Stimulated activated CD4-positive, alpha-beta T cell treated with anti-CD3 and anti-CD28 coated beads, Interleukin-2, amount 100 ng/mL, for 24 hours (primary cell): ENCODE measurements around the gene C2orf68.
"Not testable (repeated sequence)": the region's sequence is repeated elsewhere in the genome, so short reads cannot be mapped to it uniquely, and the experiment has no call there.

Experiments used
- DNase-seq, 2 donors: peaks; one replicate each; pipeline ENCODE4 v3.0.0-alpha.2; 2020

C2orf68 gene

GRCh38 chr2:85597241-85597640 lies 14.6 kb downstream of the C2orf68 start:
- DNase-seq, result no peak

- DNase-seq, result no peak
Measured at GRCh38 chr2:85596486-85597143, 15.3 kb downstream of the C2orf68 start.

GRCh38 chr2:85596026-85596333 lies 15.9 kb downstream of the C2orf68 start:
- peak; percentile 45 to 47 for DNase-seq

- DNase-seq, result peak; percentile 87 to 90
Measured at GRCh38 chr2:85595301-85596025, 16.4 kb downstream of the C2orf68 start, which contains the start of gene RNF181. Gene RNF181, plus strand, starts transcription at chr2:85595745. Its CDS starts 19 bp downstream, at chr2:85595764.

- no peak for DNase-seq
Measured at GRCh38 chr2:85594715-85595300, 17.1 kb downstream of the C2orf68 start.

GRCh38 chr2:85593023-85593422 lies 18.8 kb downstream of the C2orf68 start:
- no peak for DNase-seq

GRCh38 chr2:85592299-85592698 lies 19.6 kb downstream of the C2orf68 start:
- DNase-seq, result not testable (repeated sequence)

GRCh38 chr2:85591563-85591962 lies 20.3 kb downstream of the C2orf68 start:
- DNase-seq, result no peak

GRCh38 chr2:85590950-85591349 lies 20.9 kb downstream of the C2orf68 start:
- no peak for DNase-seq

GRCh38 chr2:85589982-85590791 lies 21.7 kb downstream of the C2orf68 start:
- no peak for DNase-seq

GRCh38 chr2:85589181-85589580 lies 22.7 kb downstream of the C2orf68 start:
- DNase-seq, result no peak

GRCh38 chr2:85588645-85589044 lies 23.2 kb downstream of the C2orf68 start:
- no peak for DNase-seq

GRCh38 chr2:85588236-85588635 lies 23.6 kb downstream of the C2orf68 start:
- DNase-seq, result no peak

- no peak for DNase-seq
Measured at GRCh38 chr2:85585781-85586105, 26.1 kb downstream of the C2orf68 start.

GRCh38 chr2:85584857-85585780 lies 26.7 kb downstream of the C2orf68 start:
- DNase-seq, result peak; percentile 26 to 33

GRCh38 chr2:85584354-85584856 lies 27.5 kb downstream of the C2orf68 start, which contains the start of gene VAMP5:
Gene VAMP5, plus strand, starts transcription at chr2:85584431. Its CDS starts 60 bp downstream, at chr2:85584491.
- DNase-seq, result peak in 1 of 2 donors; percentile 36

- peak; percentile 34 to 45 for DNase-seq
Measured at GRCh38 chr2:85583667-85584353, 28.1 kb downstream of the C2orf68 start.

GRCh38 chr2:85582492-85582891 lies 29.4 kb downstream of the C2orf68 start:
- DNase-seq, result no peak

GRCh38 chr2:85580206-85580605 lies 31.7 kb downstream of the C2orf68 start:
- no peak for DNase-seq

GRCh38 chr2:85579266-85579935 lies 32.5 kb downstream of the C2orf68 start:
- DNase-seq, result no peak
